OCI-LY7 (cell line): ENCODE results near the gene WDR70.

Experiments used
- EZH2phosphoT487 ChIP-seq: fragments of 200-600 bp; sonication (generic); IDR thresholded peaks from 2 replicates; pipeline ENCODE4 v1.6.1; 2018; ENCODE audit warnings: low read depth, borderline replicate concordance, mild to moderate bottlenecking, mixed run types, antibody characterized with exemption, low read length, moderate library complexity, mixed read lengths
- TF ChIP-seq, protein P1 (sequence below): fragments of 200-600 bp; sonication (generic); conservative IDR thresholded peaks from 2 replicates; pipeline ENCODE4 v1.5.1; 2014; ENCODE audit warnings: mild to moderate bottlenecking, antibody characterized with exemption, low read length, moderate library complexity, mixed read lengths

GRCh38 chr5:37355161-37355560 is 24.0 kb upstream of the WDR70 start:
- TF ChIP-seq, protein P1, sequence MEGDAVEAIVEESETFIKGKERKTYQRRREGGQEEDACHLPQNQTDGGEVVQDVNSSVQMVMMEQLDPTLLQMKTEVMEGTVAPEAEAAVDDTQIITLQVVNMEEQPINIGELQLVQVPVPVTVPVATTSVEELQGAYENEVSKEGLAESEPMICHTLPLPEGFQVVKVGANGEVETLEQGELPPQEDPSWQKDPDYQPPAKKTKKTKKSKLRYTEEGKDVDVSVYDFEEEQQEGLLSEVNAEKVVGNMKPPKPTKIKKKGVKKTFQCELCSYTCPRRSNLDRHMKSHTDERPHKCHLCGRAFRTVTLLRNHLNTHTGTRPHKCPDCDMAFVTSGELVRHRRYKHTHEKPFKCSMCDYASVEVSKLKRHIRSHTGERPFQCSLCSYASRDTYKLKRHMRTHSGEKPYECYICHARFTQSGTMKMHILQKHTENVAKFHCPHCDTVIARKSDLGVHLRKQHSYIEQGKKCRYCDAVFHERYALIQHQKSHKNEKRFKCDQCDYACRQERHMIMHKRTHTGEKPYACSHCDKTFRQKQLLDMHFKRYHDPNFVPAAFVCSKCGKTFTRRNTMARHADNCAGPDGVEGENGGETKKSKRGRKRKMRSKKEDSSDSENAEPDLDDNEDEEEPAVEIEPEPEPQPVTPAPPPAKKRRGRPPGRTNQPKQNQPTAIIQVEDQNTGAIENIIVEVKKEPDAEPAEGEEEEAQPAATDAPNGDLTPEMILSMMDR, result no peak
- TF ChIP-seq EZH2phosphoT487, result no peak
